Mammary epithelial cell (primary cell): ENCODE data around the gene HERC5.

Experiments
- CTCF ChIP-seq, 2 donors: IDR thresholded peaks in 1 of 2; conservative IDR thresholded peaks in 1 of 2; 2 replicates each; pipeline ENCODE4 v1.5.1; 2011 to 2012; ENCODE audit warnings: inconsistent platforms in 2 of 2, low read length in 2 of 2, mild to moderate bottlenecking in 2 of 2, control low read depth in 1 of 2, low read depth in 1 of 2; ENCODE audit not compliant: insufficient read depth in 1 of 2; ENCODE audit errors: extremely low read depth in 1 of 2
- EZH2 ChIP-seq: IDR thresholded peaks from 2 replicates; pipeline ENCODE4 v1.6.1; 2012; ENCODE audit warnings: low read length, inconsistent platforms, borderline replicate concordance

GRCh38 chr4:88503344-88503743, 46.4 kb downstream of the HERC5 start:
- TF ChIP-seq CTCF (conservative IDR thresholded peaks at IDR 0.05 in 1 of 2, IDR thresholded peaks at IDR 0.05 in 1 of 2; ENCODE audit: extremely low read depth in 1 of 2, insufficient read depth in 1 of 2, low read depth in 1 of 2, low read length in 2 of 2) (no peak), EZH2 (no peak)
